Measurements from ENCODE around the gene OSBPL6. TPM values are rescaled to one million over a fixed set of nuclear protein-coding genes. Genes with fewer than 3 reads are reported as not detected.

Gene OSBPL6
- total and polyA plus RNA-seq, 9 of the 15 experiments (the other 6 are each of a cell fraction or from before 2014, with no cell fraction given) = 3.4 to 12.7 (median 9.3) TPM

DNA sequence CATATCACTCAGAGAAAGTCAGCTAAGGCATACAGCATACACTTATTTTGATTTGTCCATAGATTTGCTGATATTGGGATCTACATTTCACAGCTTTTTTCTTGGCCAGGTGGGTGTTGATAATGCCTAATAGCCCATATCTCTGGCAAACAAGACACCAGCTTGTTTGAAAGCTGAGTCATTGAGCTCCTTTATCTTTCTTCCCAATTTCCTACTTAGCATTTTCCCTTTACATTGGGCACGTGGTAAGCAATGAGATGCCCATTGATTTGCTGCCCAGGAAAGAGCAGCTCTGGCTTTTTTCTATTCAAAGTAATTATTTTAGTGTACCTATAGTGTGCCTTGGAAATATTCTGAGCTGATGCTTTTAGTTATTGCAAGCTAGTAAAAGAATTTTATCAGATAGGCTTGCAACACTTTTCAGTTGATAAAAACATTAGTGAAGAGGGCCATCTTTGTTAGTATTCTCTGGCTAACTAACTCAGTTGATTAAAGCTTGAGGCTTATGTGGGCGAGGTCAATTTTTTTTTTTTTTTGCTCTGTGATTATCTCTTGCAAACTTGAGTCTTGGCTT, 79.6 kb downstream of the OSBPL6 start (continued):
- peak; percentile 94 for TF ChIP-seq MTA1 (IDR thresholded peaks at IDR 0.05; ENCODE audit: borderline replicate concordance)
- peak; percentile 96 for TF ChIP-seq ZNF316 (IDR thresholded peaks at IDR 0.05)
- TF ChIP-seq RB1 (IDR thresholded peaks at IDR 0.05; ENCODE audit: low read depth) = peak; percentile 58; the same call in 1 of the 2 replicates
- TF ChIP-seq, protein P1, sequence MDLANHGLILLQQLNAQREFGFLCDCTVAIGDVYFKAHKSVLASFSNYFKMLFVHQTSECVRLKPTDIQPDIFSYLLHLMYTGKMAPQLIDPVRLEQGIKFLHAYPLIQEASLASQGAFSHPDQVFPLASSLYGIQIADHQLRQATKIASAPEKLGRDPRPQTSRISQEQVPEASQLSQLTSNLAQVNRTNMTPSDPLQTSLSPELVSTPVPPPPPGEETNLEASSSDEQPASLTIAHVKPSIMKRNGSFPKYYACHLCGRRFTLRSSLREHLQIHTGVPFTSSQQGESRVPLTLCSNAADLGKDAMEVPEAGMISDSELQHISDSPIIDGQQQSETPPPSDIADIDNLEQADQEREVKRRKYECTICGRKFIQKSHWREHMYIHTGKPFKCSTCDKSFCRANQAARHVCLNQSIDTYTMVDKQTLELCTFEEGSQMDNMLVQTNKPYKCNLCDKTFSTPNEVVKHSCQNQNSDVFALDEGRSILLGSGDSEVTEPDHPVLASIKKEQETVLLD (IDR thresholded peaks at IDR 0.05) = peak; percentile 87; the same call in 1 of the 2 replicates
- TF ChIP-seq ZEB2 (IDR thresholded peaks at IDR 0.05) = peak; percentile 91
- no peak for TF ChIP-seq ZZZ3 (IDR thresholded peaks at IDR 0.05)
- TF ChIP-seq, protein P2, sequence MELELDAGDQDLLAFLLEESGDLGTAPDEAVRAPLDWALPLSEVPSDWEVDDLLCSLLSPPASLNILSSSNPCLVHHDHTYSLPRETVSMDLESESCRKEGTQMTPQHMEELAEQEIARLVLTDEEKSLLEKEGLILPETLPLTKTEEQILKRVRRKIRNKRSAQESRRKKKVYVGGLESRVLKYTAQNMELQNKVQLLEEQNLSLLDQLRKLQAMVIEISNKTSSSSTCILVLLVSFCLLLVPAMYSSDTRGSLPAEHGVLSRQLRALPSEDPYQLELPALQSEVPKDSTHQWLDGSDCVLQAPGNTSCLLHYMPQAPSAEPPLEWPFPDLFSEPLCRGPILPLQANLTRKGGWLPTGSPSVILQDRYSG (tag; conservative IDR thresholded peaks at IDR 0.05; ENCODE audit: low read depth) = peak; percentile 87
- TF ChIP-seq RAD21 (CRISPR knock-in tag; conservative IDR thresholded peaks at IDR 0.05 in 1 of 2, IDR thresholded peaks at IDR 0.05 in 1 of 2) = peak; percentile 12 to 19; a peak in 2 of 4 replicates
- no peak for TF ChIP-seq RBM14 (IDR thresholded peaks at IDR 0.05; ENCODE audit: borderline replicate concordance, insufficient read depth, low read depth, low read length)
- TF ChIP-seq PKNOX1 (IDR thresholded peaks at IDR 0.05) = peak; percentile 35; the same call in 1 of the 2 replicates
- TF ChIP-seq KLF13 (tag; IDR thresholded peaks at IDR 0.05; ENCODE audit: borderline replicate concordance, low read depth) = no peak
- TF ChIP-seq ATF7 (IDR thresholded peaks at IDR 0.05) = peak; percentile 85
- TF ChIP-seq HMG20A (CRISPR knock-in tag; conservative IDR thresholded peaks at IDR 0.05) = peak; percentile 74; the same call in 1 of the 2 replicates
- TF ChIP-seq CLOCK (CRISPR knock-in tag; IDR thresholded peaks at IDR 0.05; ENCODE audit: borderline replicate concordance) = 0 out of 2 replicates have a peak, but pooled peaks have one; percentile 49
- peak; percentile 97 to 100 for TF ChIP-seq RCOR1 (IDR thresholded peaks at IDR 0.05; ENCODE audit: borderline replicate concordance in 1 of 2, low read depth in 2 of 2, low read length in 2 of 2)
